GM21786 (cell line): Measurements from ENCODE around the gene ARL10.
"Not testable (repeated sequence)": the region's sequence is repeated elsewhere in the genome, so short reads cannot be mapped to it uniquely, and the experiment has no call there.

Source experiments
- ATAC-seq: cut with Tn5 transposase; IDR thresholded peaks from one replicate; pipeline ENCODE4 v1.9.1; 2021; ENCODE audit not compliant: unreplicated experiment

Gene ARL10

DNA sequence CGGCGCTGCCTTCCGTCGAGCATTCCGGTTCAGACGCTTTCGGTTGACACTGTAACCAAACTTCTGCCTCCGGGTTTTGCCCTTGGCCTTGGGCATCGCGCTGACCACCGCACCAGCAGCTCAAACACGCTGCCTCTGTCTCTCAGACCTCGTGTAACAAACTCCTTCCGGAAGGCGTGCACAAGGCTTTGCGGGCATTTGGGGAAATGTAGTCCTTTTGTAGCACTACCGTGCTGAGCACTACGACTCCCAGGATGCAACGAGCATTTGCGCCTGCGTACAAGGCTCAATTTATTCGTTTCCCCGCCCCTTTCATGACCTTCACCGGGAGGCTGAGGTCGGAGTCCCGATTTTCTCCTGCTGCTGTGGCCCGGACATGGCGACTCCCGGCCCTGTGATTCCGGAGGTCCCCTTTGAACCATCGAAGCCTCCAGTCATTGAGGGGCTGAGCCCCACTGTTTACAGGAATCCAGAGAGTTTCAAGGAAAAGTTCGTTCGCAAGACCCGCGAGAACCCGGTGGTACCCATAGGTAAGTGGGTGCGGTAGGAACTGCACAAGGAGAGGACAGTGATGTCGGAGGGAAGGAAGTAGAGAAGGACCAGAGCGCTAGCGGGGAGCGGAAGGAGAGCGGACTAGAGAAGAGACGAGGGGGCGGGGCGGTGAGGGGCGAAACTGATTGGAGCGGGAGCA, 23.3 kb downstream of the ARL10 start, which contains the start of the genes HIGD2A and NOP16:
Gene HIGD2A (plus strand): TSS at position 308 of the 691 bp plus-strand sequence. CDS start 69 bp downstream, at position 377.
Gene NOP16 (minus strand): TSS at position 155 of the 691 bp plus-strand sequence. CDS start 59 bp downstream, at position 96.
- peak; percentile 84 for ATAC-seq

DNA sequence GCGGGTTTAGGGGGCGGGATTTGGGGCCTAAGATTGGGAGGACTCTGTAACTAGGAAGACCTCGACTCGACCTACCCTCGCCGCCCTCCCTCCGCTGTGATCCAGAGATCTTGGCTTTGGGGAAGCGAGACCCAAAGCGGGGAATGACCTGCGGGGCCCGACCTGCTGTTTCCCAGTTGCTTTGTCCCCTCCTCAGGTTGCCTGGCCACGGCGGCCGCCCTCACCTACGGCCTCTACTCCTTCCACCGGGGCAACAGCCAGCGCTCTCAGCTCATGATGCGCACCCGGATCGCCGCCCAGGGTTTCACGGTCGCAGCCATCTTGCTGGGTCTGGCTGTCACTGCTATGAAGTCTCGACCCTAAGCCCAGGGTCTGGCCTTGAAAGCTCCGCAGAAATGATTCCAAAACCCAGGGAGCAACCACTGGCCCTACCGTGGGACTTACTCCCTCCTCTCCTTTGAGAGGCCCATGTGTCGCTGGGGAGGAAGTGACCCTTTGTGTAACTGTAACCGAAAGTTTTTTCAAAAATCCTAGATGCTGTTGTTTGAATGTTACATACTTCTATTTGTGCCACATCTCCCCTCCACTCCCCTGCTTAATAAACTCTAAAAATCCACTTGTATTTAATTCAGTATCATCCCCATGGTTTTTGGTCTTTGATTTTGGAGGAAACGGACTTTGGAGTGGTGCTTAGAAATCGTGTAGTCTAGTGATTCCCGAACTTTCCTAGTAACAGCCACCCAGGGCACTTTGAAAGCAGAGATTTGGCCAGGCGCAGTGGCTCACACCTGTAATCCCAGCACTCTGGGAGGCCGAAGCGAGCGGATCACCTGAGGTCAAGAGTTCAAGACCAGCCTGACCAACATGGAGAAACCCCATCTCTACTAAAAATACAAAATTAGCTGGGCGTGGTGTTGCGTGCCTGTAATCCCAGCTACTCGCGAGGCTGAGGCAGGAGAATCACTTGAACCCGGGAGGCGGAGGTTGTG, 24.1 kb downstream of the ARL10 start:
- peak; percentile 29 for ATAC-seq

DNA sequence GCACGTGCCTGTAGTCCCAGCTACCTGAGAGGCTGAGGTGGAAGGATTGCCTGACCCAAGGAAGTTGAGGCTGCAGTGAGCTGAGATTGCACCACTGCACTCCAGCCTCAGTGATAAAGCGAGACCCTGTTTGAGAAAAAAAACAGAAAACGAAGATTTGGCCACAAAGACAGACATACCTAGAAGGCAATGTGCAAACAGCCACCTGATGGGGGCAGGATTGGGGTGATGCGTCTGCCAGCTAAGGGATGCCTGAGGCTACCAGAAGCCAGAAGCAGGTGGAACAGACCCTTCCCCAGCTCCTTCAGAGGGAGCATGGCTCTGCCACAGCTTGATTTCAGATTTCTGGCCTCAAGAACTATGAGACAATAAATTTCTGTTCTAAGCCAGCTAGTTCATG, 26.2 kb downstream of the ARL10 start:
- ATAC-seq = no peak

DNA sequence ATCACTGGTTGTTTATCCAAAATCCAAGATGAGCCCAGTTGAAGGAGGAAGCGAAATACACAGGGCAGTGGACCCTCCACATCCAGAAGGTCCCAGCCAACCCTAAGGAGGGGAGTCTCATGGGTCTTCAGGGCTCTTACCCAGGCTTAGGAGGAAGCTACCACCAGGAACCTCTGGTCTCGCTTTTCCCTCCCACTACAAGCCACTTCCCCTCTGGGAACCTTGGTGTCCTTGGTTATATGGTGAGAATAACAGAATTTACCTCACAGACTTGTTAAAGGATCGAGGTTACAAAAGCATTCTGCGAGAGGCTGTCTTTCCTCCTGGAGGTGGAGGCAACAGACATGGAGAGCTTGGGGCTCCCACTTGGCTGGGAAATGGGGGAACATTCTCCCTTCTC, 26.7 kb downstream of the ARL10 start:
- ATAC-seq = no peak

DNA sequence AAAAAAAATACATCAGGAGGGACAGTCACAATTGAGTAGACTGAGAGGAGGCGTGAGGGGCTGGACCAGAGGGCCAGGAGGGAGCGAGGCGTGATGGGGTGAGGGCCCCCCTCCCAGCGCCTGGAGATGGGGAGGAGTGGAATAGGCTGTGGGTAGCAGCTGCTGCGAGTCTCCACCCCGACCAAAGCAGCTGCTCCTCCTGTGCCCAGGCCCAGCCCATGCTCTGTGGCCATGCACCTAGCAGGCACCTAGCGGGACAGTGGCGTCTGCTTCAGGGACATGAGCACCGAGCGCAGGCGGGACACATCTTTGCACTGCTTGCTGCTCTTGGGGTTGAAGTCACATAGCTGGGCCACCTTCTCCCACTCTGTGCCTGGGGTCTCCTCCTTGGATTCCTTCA, 27.2 kb downstream of the ARL10 start:
- ATAC-seq = no peak

DNA sequence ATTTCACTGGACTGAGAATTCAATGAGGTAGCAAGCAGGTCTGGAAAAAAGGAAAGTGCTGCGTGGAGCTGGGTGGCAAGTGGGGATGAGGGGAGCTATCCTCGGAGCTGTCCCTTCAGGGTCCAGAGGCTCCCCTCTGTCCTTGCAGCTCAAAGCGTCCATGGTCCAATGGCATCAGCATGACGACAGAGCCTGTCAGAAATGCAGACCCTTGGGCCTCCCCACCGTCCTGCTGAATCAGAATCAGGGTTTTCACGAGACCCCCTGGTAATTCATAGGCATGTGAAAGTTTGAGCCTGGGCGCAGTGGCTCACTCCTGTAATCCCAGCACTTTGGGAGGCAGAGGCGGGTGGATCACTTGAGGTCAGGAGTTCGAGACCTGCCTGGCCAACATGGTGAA, 28.8 kb downstream of the ARL10 start:
- no peak for ATAC-seq

DNA sequence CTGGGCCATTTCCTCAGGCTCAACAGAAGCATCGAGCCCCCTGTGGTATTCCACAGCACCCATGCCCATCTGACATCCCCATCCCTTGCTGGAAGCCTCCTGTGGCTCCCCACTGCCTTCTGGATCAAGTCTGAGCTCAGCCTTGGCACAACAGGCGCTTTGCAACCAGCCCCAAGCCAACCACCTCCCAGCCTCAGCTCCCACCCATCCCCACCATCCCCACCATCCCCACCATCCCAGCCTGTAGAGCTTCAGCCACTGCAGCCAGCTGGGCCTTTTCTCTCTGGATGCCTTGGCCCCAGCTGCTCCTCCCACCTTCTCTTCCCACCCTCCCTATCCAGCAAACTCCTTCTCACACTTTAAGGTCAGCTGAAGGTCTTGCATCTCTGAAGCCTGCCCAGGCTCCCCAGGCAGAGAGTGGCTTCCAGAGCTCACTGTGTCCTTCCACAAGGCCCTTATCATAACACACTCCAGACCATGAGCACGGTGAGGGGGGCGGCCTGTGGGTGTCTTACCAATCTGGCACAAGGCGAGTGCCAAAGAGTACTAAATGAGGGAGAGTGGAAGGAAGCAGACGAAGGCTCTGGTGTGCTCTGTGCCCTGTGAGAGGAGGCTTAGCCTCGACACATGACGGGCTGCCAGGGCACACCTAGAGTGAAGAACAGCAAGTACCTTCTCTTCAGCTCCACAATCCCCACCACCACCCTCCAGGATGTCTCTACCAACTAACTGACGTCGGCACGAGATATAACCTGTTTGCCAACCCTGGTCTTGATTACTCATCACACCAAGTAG, 29.8 kb downstream of the ARL10 start:
- no peak for ATAC-seq

DNA sequence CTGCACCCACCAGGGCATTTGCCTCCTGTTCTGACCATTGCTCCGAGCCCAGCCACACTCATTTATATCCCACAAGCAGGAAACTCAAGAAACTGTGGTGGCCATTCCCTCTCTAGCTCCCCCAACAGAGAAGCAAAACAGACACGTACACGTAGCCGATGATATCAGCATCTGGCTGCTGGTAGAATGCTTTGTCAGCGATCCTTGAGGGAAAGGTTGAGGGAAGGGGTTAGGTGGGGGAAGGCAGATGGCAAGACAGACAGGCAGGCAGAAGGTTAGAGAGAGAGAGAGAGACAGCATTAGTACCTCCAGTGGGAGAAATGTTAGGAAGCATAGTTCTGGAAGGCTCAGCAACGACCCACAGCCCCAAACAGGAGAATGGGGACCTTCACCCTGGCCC, 31.0 kb downstream of the ARL10 start:
- ATAC-seq = no peak

DNA sequence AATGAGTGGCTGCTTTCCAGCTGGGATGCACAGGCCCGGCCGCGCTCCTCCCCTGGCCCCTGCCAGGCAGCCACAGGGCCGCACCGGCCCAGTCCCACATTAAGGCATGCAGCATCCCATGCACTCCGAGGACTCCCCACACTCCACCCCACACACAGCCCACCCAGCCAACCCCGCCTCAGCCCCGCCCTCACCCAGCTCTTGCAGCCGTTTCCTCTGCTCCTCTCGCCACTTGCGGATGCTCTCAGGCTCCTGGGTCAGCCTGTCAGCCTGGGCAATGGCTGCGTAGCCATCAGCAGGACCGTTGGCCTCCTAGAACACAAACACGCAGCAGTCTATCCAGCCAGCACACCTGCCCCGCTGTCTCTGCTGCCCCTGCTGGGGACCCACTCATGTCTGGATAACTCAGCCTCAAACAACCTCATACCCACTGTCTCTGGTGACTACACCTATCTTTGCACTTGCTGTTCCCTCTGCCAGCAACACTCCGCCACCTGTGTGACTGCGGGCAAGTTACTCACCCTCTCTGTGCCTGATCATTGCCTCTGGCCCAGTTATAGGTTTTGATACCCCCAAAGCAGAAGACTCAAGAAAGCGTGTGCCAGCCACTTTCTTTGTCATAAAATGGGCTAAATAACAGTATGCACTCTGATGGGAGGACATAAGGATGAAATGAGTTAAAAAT, 32.6 kb downstream of the ARL10 start:
- no peak for ATAC-seq

DNA sequence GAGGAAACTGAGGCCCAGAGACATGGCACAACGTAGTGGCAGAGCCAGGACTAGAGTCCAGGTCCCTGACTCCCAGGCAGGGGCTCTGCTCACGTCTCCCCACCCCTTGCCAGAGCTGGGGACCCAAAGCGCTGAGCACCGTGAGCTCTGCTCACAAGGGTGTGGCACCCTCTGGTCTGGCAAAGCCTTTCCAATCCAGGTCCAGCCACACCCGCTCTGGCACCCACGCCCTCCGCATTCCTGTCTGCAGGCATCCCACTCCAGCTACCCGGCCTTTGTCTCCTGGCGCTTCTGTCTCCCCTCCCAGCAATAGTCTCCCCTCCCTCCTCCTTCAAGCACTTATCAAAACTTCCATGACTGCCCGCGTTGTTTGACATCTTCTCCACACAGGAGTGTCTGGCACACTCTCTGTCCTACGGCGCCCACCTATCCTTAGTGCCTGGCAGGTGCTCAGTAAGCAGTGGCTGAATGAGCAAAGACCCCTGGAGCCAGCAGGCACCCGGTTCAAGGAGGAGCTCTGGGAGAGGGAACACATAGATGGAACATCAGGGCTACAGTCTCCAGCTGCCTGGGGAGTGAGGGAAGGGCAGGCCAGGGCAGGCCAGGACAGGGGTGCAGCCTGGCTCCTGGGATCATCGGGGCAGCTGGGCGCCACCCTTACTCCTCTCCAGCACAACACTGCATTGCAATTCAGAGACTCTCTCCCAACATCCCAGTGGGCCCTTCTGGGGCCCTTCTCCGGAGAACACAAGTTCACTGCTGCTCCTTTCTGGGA, 35.3 kb downstream of the ARL10 start:
- ATAC-seq = no peak

DNA sequence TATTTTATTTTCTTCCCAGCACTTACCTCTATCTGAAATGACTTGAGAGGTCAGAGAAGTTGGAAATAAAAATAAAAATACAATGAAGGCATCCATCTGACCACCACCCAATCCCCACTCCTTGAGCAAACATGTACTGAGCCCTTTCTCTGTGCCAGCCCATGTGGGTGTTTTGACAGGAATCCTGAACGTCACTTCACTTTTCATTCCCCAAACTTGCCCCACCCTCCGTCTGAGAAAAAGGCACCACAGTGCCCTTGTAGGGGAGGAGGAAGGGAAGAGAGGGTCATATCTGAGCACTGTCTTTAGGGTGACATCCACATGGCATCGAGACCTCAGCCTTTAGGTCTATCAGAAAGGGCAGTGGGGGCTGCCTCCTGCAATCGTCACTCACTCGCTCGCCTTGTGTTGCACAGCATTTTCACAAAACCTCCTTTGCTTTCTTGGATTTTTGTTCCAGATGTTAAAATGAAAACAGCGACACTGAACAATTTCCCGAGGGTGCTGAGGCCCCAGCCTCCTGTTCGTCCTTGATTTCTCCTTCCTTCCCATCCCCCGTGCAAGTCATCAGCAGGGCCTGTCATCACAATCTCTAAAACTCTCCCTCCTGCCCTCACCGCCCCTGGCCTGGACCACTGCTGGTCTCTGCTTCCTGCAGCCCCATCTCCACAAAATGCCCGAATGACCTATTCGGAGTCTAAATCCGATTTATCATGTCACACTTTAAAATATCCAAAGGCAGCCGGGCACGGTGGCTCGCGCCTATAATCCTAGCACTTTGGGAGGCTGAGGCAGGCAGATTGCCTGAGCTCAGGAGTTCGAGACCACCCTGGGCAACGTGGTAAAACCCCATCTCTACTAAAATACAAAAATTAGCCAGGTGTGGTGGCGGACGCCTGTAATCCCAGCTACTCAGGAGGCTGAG, 36.3 kb downstream of the ARL10 start:
- ATAC-seq = no peak

DNA sequence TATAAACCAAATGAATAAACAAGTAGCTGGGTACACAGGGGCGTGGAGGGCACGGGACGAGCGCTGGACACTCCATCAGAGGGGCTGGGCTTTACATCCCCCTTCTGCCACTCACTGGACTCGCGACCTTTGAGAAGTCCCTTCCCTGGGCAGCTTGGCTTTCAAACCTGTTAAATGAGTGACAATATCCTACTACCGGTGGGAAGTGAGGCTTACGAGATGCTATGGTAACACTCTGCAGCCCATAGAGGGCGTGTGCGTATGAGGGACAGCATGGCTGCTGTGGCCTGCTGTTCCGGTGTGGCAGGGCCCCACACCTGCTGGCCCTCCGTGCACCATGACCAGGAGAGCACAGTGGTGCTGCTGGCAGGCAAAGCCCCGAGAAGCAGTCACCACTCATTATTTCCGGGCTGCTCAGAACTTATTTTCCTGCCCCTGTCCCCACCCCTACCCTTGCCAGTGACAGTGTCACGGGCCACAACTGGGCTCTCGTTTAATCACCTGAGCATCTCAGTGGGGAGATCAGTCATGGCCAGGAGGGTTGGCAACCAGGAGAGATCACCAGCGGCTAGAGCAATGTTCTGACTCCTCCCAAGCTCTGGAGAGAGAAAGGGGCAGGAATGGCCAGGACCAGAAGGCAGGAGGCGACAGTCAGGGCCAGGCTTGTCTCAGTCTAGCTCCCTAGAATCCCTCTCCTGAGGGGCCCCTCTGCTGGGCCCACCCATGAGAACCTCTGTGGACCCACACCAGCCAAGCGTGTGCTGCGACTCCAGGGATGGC, 40.6 kb downstream of the ARL10 start:
- no peak for ATAC-seq

DNA sequence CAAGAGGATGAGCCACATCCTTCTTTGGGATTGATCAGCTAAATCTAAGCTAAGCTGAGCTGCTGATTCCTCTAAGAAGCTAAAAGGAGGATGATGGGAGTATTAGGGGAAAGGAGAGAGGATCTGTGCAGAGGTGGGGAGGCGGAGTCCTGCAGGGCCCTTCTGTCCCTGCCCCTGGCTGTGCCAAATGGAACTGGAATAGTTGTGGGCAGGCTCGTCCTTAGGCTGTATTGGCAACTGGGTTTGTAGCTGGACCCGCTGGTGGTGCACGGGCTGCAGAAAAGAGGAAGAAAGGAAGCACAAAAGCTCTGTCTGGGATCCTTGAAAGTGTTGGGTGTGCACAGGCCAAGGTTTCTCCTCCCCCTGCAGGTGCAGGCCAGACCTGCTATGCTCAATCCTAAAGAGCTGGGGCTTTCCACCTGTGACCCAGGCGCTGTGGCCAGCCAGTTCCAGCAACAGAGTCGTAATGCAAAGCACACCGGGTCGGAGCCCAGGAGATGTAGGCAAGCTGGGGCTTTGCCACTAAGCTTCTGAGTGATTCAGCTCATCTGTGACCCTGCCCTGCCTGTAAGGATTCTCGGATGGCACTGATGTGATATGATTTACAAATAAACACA, 41.3 kb downstream of the ARL10 start:
- no peak for ATAC-seq

DNA sequence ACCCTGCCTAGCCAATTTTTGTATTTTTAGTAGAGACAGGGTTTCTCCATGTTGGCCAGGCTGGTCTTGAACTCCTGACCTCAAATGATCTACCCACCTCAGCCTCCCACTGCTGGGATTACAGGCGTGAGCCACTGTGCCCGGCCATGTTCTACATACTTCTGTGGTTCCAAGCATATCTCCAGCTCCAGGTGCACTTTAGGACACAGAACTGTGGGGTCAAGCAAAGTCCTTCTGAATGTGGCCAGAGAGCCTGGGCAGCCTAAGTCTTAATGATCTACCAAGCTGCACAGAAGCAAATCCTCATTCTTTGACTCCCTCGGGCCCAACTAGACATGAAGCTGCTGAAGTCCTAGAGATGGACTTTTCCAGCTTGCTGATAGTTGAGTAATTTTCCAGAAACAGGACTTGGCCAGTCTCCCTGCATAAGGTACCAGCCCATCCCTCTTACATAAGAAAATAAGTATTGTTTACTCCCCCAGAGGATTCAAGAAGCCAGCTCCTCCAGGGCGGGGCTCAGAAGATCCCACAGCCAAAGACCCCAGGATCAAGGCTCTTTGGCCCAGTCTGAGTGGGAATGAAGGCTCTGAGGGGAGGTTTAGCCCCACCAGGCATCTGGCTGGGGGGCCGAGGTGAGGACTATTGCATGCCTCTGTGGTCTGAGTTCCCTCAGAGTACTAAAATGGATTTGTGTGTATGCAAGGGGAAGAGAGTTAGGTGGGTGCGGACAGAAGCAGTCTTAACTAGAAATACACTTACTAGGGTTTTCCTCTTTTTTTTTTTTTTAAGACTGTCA, 42.4 kb downstream of the ARL10 start:
- no peak for ATAC-seq

DNA sequence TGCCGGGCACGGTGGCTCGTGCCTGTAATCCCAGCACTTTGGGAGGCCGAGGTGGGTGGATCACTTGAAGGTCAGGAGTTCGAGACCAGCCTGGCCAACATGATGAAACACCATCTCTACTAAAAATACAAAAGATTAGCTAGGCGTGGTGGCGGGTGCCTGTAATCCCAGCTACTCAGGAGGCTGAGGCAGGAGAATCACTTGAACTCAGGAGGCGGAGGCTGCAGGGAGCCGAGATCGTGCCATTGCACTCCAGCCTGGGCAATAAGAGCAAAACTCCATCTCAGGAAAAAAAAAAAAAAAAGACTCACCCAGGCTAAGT, 42.9 kb downstream of the ARL10 start:
- not testable (repeated sequence) for ATAC-seq

DNA sequence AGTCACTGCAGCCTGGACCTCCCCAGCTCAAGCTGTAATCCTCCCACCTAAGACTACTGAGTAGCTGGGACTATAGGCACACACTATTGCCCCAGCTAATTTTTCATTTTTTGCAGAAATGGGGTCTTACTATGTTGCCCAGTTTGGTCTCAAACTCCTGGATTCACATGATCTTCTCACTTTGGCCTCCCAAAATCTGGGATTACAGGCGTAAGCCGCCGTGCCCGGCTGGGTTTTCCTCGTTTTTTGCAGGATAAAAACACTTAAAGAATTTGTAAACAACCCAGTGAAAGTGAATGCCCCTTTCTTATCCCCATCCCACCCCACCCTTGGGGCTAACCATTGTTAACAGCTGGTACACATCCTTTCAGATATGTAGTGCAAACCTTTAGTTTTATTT, 43.3 kb downstream of the ARL10 start:
- no peak for ATAC-seq

DNA sequence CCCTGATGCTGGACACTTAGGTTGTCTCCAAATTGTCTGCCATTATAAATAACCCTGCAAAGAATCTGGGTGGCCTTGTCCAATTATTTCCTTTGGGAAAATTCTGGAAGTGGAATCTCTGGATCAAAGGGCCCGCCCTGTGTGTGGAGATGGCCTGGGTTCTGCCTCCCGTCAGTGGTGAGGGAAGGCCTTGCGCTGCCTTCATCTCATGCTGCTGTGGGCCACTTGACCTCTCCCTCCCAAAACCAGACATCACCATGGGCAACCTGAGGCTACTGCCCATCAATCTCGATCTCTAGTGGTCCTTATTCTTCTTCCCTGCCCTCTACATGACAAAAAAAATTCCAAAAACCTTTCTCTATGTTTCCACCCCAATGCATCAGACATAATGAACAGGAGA, 44.5 kb downstream of the ARL10 start:
- no peak for ATAC-seq
